OCI-LY3 (cell line): ENCODE data around the gene SLC32A1.

Experiments
- H2AFZ ChIP-seq: fragments of 200-600, 300-600 bp; shearing (Covaris generic); 2 replicates; pipeline ENCODE4 v1.6.0; 2014; ENCODE audit warnings: antibody characterized with exemption, low read depth, low read length
- H3K27ac ChIP-seq: fragments of 200-600, 300-600 bp; sonication (generic); 2 replicates; pipeline ENCODE4 v1.5.1; 2014; ENCODE audit warnings: mild to moderate bottlenecking, low read length, moderate library complexity, mixed read lengths
- H3K27me3 ChIP-seq: fragments of 200-600, 300-600 bp; sonication (generic); 2 replicates; pipeline ENCODE4 v1.6.1; 2014; ENCODE audit warnings: low read depth, low read length, mixed read lengths
- H3K36me3 ChIP-seq: fragments of 200-600, 300-600 bp; sonication (generic); replicated peaks from 2 replicates; pipeline ENCODE3; 2014; ENCODE audit warnings: low read depth, low read length, mixed read lengths
- H3K4me1 ChIP-seq: fragments of 300-600, 200-600 bp; sonication (generic); 2 replicates; pipeline ENCODE4 v1.6.1; 2014; ENCODE audit warnings: low read length, mixed read lengths
- H3K4me2 ChIP-seq: fragments of 200-600, 300-600 bp; sonication (generic); 2 replicates; pipeline ENCODE4 v1.6.1; 2014; ENCODE audit warnings: low read length, mixed read lengths
- H3K4me3 ChIP-seq: fragments of 300-600, 200-600 bp; sonication (generic); 2 replicates; pipeline ENCODE4 v1.5.1; 2014; ENCODE audit warnings: antibody characterized with exemption, mild to moderate bottlenecking, low read length, moderate library complexity
- H3K79me2 ChIP-seq: fragments of 300-600, 200-600 bp; shearing (Covaris generic); 2 replicates; pipeline ENCODE4 v1.6.1; 2014; ENCODE audit warnings: mild to moderate bottlenecking, low read length, mixed read lengths
- H3K9ac ChIP-seq: fragments of 300-600, 200-600 bp; shearing (Covaris generic); 2 replicates; pipeline ENCODE4 v1.6.0; 2014; ENCODE audit warnings: mild to moderate bottlenecking, low read length, moderate library complexity
- H3K9me3 ChIP-seq: fragments of 200-600, 300-600 bp; shearing (Covaris generic); 2 replicates; pipeline ENCODE4 v1.6.1; 2014; ENCODE audit warnings: low read length, mixed read lengths; ENCODE audit not compliant: insufficient read depth
- H4K20me1 ChIP-seq: fragments of 200-600, 300-600 bp; sonication (generic); 2 replicates; pipeline ENCODE4 v1.6.1; 2016; ENCODE audit warnings: low read length, mixed read lengths; ENCODE audit not compliant: insufficient read depth
- CTCF ChIP-seq: fragments of 200-600, 300-600 bp; sonication (generic); IDR thresholded peaks from 2 replicates; pipeline ENCODE4 v1.5.1; 2014; ENCODE audit warnings: antibody characterized with exemption, low read length, low read depth
- EZH2phosphoT487 ChIP-seq: fragments of 200-600 bp; shearing (Covaris generic); IDR thresholded peaks from 2 replicates; pipeline ENCODE4 v1.6.1; 2018; ENCODE audit warnings: antibody characterized with exemption, mixed run types, low read depth

The SLC32A1 gene, protein sequence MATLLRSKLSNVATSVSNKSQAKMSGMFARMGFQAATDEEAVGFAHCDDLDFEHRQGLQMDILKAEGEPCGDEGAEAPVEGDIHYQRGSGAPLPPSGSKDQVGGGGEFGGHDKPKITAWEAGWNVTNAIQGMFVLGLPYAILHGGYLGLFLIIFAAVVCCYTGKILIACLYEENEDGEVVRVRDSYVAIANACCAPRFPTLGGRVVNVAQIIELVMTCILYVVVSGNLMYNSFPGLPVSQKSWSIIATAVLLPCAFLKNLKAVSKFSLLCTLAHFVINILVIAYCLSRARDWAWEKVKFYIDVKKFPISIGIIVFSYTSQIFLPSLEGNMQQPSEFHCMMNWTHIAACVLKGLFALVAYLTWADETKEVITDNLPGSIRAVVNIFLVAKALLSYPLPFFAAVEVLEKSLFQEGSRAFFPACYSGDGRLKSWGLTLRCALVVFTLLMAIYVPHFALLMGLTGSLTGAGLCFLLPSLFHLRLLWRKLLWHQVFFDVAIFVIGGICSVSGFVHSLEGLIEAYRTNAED

GRCh38 chr20:38723848-38724625 lies at the start of gene SLC32A1:
SLC32A1 (plus strand) TSS chr20:38724486; CDS start chr20:38724725, 239 bp downstream.
- Histone ChIP-seq H3K4me3 (no peak within 1 kb of the TSS), H3K9ac (no peak within 1 kb of the TSS), H3K27ac (no peak within 1 kb of the TSS), H3K4me1 (no peaks in the 10 kb centered on the region), H2AFZ (no peak within 1 kb of the TSS), H4K20me1 (no peaks in the 10 kb centered on the region), H3K27me3 (peaks cover 42% of the 10 kb centered on the region), H3K4me2 (no peak within 1 kb of the TSS), H3K36me3 (no peaks in the 10 kb centered on the region), H3K9me3 (no peaks in the 10 kb centered on the region), H3K79me2 (no peaks in the 10 kb centered on the region)
- TF ChIP-seq EZH2phosphoT487 (no peak), CTCF (no peak)

DNA sequence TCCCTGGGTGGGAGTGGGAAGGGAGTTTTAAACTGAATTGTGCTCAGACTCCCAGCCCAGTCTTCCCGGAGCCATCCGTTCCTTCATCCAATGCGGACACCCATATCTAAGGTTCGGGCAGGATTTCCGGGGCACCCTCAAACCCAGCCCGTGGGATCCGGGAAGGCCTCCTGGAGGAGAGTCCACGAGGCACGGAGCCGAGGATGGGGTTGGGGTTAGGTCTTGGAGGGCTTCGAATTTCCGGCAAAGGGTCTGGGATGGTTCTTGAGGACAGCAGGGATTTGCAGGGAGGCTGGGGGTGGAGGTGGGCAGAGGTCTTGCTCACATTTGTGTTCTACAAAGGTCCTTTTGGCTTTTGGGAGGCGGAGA lies 49.5 kb upstream of the SLC32A1 start:
- Histone ChIP-seq H3K27ac (no peak overlapping the region), H3K36me3 (no peaks in the 10 kb centered on the region), H3K9me3 (no peaks in the 10 kb centered on the region), H3K27me3 (peaks cover 36% of the 10 kb centered on the region), H3K9ac (no peak overlapping the region), H3K4me3 (no peak overlapping the region), H3K4me1 (no peaks in the 10 kb centered on the region), H4K20me1 (peaks cover 10% of the 10 kb centered on the region; the same call in 1 of the 2 replicates), H3K79me2 (no peaks in the 10 kb centered on the region), H3K4me2 (no peak overlapping the region), H2AFZ (no peak overlapping the region)
- TF ChIP-seq CTCF (no peak), EZH2phosphoT487 (no peak)

DNA sequence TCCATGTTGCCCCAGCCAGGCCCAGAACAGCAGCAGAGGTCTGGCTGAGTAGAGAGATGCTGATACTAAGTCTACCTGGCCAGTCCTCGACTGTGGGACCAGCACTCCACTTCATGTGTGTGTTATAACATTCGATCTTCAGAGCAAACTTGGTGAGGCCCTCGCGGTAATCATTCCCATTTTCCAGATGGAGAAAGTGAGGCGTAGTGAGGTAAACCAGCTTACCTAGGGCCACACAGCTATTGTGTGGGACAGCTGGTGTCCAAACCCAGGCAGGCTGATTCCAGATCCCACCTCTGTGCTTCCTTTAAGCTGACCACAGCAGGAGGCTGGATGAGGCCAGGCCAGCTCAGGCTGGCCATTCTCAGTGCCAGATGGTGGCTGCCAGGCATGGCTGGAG lies 47.7 kb upstream of the SLC32A1 start:
- Histone ChIP-seq H3K4me1 (no peaks in the 10 kb centered on the region), H3K79me2 (no peaks in the 10 kb centered on the region), H3K27me3 (peaks cover 29% of the 10 kb centered on the region), H4K20me1 (peaks cover 19% of the 10 kb centered on the region; the same call in 1 of the 2 replicates), H3K36me3 (no peaks in the 10 kb centered on the region), H3K27ac (no peak overlapping the region), H3K9me3 (no peaks in the 10 kb centered on the region), H3K9ac (no peak overlapping the region), H3K4me2 (no peak overlapping the region), H2AFZ (no peak overlapping the region), H3K4me3 (no peak overlapping the region)
- TF ChIP-seq EZH2phosphoT487 = no peak
- no peak for TF ChIP-seq CTCF
